BJ (cell line): ENCODE results near the gene KRT20. TPM values are rescaled to one million over a fixed set of nuclear protein-coding genes. Genes with fewer than 3 reads are reported as not detected.
"Not testable (repeated sequence)": the region's sequence is repeated elsewhere in the genome, so short reads cannot be mapped to it uniquely, and the experiment has no call there.

ENCODE experiments used
- CTCF ChIA-PET: fragments of 350-600 bp; formaldehyde crosslinking; extraction: SDS; loops from one replicate; lab custom pipeline; 2021; ENCODE audit warnings: antibody characterized with exemption, inconsistent platforms; lab: Yijun Ruan, JAX
- POLR2A ChIA-PET: fragments of 300-600 bp; sonication (Branson Sonifier 250); formaldehyde crosslinking; extraction: SDS; loops from one replicate; lab custom pipeline; 2021; ENCODE audit warnings: antibody characterized with exemption; lab: Charles Lee
- DNase-seq: peaks from one replicate; pipeline ENCODE4 v3.0.0-alpha.2; 2011; ENCODE audit warnings: low read depth
- H3K27me3 ChIP-seq: 2 replicates; pipeline ENCODE4 v1.6.0; 2011; ENCODE audit warnings: low read length; ENCODE audit not compliant: control insufficient read depth, insufficient read depth
- H3K36me3 ChIP-seq: 2 replicates; pipeline ENCODE4 v1.5.1; 2011; ENCODE audit warnings: low read length; ENCODE audit not compliant: control insufficient read depth, insufficient read depth
- H3K4me3 ChIP-seq: 2 replicates; pipeline ENCODE4 v1.5.1; 2011; ENCODE audit warnings: low read depth, mild to moderate bottlenecking, control low read depth, low read length
- polyA plus RNA-seq: library from polyadenylated mRNA; depleted of rRNA; stranded (reverse); fragments of >200 nt; gene quantifications from 2 replicates; pipeline ENCODE4 v1.2.3, GENCODE V29; 2011
- TF ChIP-seq, protein P1 (sequence below): IDR thresholded peaks from 2 replicates; pipeline ENCODE4 v1.5.1; 2011; ENCODE audit warnings: low read depth, mild to moderate bottlenecking, control low read depth, inconsistent platforms, low read length, moderate library complexity; ENCODE audit not compliant: insufficient read depth

Gene KRT20
- polyA plus RNA-seq, 1 experiment = not detected

DNA sequence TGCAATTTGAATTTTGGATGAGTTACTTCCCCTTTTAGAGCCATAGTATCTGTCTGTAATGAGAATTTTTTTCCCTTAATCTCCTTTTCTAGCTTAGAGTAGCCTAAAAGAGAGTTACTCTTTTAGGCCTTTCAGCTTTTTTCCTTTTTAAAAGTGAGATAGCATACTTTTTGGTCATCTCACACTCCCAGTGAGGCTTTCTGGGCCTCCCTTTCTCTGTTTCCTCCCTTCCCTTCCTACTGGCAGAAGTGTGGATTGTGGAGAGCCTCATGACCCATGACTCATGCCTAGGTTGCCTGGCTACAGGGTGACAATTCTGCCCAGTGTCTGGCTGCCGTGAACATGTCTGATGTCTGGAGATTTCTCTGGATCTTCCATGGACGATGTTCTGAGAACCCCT, 37.2 kb upstream of the KRT20 start:
- Histone ChIP-seq H3K36me3 (no peaks in the 10 kb centered on the region), H3K27me3 (no peaks in the 10 kb centered on the region), H3K4me3 (no peak overlapping the region)
- CTCF ChIA-PET = interaction anchor here (1.3 kb wide), 1 partner anchor 8 kb away, joined by 3 read pairs; no protein-coding TSS in a partner anchor
- TF ChIP-seq, protein P1, sequence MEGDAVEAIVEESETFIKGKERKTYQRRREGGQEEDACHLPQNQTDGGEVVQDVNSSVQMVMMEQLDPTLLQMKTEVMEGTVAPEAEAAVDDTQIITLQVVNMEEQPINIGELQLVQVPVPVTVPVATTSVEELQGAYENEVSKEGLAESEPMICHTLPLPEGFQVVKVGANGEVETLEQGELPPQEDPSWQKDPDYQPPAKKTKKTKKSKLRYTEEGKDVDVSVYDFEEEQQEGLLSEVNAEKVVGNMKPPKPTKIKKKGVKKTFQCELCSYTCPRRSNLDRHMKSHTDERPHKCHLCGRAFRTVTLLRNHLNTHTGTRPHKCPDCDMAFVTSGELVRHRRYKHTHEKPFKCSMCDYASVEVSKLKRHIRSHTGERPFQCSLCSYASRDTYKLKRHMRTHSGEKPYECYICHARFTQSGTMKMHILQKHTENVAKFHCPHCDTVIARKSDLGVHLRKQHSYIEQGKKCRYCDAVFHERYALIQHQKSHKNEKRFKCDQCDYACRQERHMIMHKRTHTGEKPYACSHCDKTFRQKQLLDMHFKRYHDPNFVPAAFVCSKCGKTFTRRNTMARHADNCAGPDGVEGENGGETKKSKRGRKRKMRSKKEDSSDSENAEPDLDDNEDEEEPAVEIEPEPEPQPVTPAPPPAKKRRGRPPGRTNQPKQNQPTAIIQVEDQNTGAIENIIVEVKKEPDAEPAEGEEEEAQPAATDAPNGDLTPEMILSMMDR = no peak
- POLR2A ChIA-PET = no interaction called here
- peak; percentile 53 for DNase-seq

DNA sequence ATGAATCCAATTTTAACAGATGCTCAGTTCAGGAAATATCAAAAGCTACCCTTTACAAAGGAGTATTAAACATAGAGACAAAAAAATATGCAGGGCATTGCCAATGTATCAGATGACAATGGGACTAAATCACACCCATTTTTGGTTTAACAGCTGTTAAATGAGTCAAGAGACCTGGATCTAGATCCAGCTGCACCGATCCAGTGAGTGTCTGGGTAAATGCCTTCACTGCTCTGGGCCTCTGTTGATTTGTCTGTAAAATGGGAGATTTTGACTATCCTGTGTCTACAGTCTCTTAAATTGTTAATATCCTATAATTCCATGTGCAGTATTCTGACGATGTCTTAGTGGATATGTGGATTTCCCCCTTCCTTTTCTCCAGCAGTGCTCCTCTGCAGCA, 36.0 kb upstream of the KRT20 start:
- DNase-seq = no peak
- Histone ChIP-seq H3K4me3 (no peak overlapping the region), H3K36me3 (no peaks in the 10 kb centered on the region), H3K27me3 (no peaks in the 10 kb centered on the region)
- CTCF ChIA-PET = no interaction called here
- TF ChIP-seq, protein P1 = no peak
- POLR2A ChIA-PET = no interaction called here

DNA sequence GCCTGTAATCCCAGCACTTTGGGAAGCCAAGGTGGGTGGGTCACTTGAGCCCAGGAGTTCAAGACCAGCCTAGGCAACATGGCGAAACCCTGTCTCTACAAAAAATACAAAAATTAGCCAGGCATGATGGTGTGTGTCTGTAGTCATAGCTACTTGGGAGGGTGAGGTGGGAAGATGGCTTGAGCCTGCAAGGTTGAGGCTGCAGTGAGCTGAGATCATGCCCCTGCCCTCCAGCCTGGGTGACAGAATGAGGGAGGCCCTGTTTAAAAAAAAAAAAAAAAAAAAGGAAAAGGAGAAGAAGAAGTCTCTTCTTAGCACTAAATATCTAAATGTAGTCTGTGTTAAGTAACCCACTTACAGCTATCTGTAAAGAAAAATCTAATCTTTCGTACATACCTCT, 32.1 kb upstream of the KRT20 start:
- DNase-seq, POLR2A ChIA-PET, H3K27me3 ChIP-seq, H3K4me3 ChIP-seq, H3K36me3 ChIP-seq: not testable (repeated sequence)
- CTCF ChIA-PET = interaction anchor here (1.3 kb wide), 1 partner anchor 60 kb away, joined by 3 read pairs; no protein-coding TSS in a partner anchor

DNA sequence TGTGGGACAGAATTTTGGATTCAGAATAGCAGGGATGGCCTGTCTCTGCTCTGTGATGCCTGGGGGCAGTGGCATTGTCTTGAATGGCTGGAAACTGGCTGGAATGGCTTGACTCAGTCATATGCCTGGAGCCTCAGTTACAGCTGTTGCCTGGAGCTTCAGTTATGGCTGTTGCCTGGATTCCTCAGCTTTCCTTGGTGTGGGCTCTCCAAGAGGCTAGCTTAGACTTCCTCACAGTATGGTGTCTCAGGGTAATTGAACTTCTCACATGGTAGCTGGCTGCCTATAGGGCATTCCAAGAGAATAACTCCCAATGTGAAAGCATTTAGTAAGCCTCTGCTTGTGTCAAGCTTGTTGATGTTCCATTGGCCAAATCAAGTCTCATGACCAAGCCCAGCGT, 31.3 kb upstream of the KRT20 start:
- no peaks in the 10 kb centered on the region for H3K36me3 ChIP-seq
- no peak overlapping the region for H3K4me3 ChIP-seq
- ChIA-PET CTCF (interaction anchor here (1.3 to 1.5 kb wide), 4 partner anchors 9 to 750 kb away, joined by 3 to 5 read pairs (median 4); no protein-coding TSS in a partner anchor), POLR2A (interaction anchor here (1.1 kb wide), 1 partner anchor 36 kb away, joined by 4 read pairs; no protein-coding TSS in a partner anchor)
- DNase-seq = no peak
- TF ChIP-seq, protein P1 = no peak
- H3K27me3 ChIP-seq = no peaks in the 10 kb centered on the region

DNA sequence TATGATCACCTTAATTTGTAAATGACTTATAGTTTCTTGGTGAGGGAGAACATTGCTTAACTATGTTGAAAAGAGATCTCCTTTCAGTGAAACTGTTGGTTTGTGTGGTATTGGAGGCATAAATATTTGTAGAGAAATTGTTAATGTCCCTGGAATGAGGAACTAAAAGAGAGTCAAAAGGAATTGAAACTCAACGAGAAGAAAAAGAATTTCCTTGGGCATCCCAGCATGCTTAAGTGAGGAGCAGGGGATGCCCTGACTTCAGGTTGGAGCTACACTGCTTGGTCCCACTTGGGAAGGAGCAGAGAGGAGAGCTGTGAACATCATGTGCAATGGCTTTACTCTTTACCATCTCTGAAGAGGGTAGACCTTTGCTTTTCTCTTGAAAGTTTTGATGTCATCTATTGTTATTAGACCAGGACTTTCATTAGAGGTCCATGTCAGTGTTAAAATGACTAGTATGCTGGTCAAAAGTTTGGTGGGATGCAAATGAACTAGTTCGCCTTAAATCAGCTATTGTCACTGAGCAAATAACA, 30.7 kb upstream of the KRT20 start:
- H3K4me3 ChIP-seq = no peak overlapping the region
- POLR2A ChIA-PET = interaction anchor here (1.1 kb wide), 1 partner anchor 37 kb away, joined by 4 read pairs; no protein-coding TSS in a partner anchor
- peak; percentile 53 for DNase-seq
- H3K36me3 ChIP-seq = no peaks in the 10 kb centered on the region
- TF ChIP-seq, protein P1 = no peak
- CTCF ChIA-PET = interaction anchor here (1.1 to 1.6 kb wide), 6 partner anchors 10 to 750 kb away, joined by 3 to 5 read pairs (median 4); no protein-coding TSS in a partner anchor
- no peaks in the 10 kb centered on the region for H3K27me3 ChIP-seq
